ENCODE results near the gene CDC73.

CDC73 gene

DNA sequence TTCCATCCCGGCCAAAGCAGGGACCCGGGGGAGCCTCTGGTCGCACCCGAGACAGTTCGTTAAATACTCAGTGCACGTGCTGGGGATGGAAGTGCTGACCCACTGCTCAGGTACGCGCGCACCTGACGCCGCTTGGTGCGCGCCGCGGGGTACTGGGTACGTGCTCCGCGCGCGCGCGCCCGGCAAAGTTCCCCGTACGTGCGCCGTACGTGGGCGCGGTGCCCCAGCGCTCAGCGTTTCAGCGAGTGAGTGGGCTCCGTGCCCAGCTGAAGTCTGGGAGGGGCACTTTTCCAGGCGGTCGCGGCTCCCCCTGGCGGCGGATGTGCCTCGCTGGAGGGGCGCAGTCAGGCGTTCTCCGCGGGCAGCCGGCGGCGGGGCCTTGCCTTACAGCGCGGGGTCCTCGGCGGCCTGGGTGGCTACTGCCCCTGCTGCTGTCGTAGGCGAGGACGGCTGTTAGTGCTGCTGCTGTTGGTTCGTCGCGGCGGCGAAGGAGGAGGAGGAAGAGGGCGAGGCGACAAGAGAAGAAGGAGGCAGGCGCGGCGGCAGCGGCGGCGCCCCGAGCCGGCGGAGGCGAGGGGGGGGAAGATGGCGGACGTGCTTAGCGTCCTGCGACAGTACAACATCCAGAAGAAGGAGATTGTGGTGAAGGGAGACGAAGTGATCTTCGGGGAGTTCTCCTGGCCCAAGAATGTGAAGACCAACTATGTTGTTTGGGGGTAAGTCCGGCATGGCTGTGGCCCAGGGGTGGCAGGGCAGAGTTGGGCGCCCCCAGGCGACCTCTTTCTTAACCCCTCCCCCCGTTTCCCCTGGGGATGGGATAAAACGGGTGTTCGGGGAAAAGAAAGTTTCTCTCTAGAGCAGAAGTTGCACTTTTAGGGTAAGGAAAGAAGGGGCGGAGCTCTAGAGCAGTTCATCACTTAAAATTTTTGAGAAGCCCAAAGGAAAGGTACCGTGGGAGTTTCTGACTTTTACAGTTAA, at the start of gene CDC73:
TSS of gene CDC73 (plus strand) at position 416 of the 978 bp plus-strand sequence. CDS start at position 586, 170 bp downstream.
- peak; percentile 98 to 99 for DNase-seq

DNA sequence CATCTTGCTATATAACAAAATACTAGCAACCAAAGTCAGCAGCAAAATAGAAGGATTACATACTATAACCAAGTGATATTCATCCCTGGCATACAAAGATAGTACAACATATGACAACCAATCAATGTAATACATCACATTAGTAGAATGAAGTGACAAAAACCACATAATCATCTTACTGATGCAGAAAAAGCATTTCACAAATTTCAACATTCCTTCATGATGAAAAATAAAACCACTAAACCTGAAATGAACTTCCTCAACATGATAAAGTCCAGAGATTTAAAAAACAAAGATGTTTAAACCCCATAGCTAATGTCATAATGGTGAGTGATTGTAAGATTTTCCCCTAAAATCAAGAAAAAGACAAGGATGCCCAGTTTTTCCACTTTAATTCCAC, 43.8 kb upstream of the CDC73 start:
- no peak for DNase-seq

DNA sequence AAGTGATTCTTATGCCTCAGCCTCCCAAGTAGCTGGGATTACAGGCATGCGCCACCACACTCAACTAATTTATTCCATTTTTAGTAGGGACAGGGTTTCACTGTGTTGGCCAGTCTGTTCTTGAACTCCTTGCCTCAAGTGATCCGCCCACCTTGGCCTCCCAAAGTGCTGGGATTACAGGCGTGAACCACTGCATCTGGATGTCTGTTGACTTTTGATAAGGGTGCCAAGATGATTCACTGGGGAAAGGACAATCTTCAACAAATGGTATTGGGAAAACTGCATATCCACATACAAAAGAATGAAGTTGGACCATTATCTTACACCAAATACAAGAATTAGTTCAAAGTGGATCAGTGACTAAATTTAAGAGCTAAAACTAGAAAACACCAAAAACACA, 42.6 kb upstream of the CDC73 start:
- DNase-seq, result no peak

DNA sequence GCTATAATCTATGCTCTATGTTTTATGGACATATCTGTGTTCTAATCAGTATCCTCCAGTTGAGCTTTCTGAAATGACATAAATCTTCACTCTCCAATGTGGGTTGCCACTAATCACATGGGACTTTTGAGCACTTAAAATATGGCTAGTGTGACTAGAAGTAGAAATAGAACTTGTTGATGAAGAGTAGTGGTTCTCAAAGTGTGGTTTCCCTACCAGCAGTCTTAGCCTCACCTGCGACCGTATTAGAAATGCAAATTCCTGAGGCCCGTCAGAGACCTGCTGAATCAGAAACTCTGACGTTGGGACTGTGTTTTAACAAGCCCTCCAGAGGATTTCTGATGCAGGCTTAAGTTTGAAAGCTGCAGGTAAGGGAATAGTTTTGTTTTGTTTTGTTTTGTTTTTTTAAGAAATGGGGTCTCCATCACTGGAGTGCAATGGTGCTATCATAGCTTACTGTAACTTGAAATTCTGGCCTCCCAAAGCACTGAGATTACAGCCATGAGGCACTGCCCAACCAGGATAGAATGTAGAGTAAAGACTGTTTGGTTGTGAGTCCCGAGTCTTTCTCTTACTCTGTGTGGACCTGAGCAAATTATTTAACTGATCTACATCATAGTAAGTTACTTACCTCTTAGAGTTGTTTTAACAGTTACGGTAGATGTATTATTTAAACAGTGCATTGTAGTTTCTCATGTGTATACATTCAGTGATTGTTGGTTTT, 38.3 kb upstream of the CDC73 start:
- DNase-seq, result no peak

DNA sequence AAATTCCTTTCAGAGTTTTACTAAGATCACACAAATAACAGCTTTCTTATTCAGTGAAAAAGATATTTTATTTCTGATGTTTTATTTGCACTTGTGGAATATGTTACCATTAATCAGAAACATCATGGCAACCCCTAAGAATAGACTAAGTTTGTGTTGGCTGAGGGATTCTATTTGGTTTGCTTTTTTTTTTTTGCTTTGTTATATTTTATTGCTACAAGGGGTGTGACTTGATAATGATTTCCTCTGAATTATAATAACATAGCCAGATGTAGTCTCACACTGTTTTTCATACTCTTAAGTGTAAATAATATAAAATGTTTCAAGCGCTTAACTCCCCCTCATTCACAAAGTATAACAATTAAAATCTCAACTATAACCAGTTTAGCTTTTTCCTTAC, 36.6 kb upstream of the CDC73 start:
- no peak for DNase-seq

DNA sequence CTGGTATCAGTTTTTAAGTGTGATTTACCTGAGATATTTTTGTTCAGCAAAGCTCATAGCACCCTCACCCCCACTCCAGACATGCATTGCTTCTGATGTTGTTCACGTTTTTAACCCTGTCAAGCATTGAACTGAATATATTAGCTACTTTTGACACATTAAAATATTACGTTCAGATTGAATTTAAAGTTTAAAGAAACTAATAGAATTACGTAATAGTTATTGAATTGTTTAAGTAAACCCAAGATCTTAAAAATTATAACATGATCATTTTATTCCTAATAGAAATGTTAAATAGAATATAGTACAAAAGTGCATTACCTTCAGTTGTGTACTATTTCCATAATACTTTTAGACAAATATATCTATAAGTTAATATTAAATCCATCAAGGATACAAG, 35.5 kb upstream of the CDC73 start:
- DNase-seq, result no peak

DNA sequence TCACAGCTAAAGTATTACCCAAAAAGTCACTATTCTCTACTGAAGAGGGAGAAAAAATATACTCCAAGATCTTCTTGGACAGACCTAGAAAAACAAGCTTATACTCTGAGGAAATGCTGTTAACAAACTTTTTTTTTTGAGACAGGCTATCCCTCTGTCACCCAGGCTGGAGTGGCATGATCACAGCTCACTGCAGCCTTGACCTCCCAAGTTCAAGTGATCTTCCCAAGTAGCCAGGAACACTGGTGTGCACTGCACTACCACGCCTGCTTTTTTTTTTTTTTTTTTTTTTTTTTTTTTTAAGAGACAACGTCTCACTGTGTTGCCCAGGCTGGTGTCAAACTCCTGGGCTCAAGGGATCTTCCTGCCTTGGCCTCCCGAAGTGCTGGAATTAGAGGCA, 33.9 kb upstream of the CDC73 start:
- no peak for DNase-seq

DNA sequence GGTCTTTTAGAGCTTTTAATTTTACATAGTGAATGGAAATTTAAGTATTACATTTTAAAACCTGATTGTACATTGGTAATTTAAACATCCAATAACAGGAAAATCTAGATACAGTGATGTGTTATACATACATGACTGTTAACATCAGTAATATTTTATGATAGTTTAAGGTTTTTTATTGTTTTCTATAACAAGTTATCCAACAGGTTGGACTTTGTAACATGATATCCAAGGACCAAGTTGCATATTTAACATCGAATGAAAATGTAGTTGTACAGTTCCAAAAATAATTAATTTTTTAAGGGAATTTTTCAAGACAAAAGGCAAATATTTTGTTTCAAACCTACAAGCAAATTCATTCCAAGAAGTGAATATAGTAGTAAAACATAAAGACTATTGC, 31.0 kb upstream of the CDC73 start:
- DNase-seq, result no peak

DNA sequence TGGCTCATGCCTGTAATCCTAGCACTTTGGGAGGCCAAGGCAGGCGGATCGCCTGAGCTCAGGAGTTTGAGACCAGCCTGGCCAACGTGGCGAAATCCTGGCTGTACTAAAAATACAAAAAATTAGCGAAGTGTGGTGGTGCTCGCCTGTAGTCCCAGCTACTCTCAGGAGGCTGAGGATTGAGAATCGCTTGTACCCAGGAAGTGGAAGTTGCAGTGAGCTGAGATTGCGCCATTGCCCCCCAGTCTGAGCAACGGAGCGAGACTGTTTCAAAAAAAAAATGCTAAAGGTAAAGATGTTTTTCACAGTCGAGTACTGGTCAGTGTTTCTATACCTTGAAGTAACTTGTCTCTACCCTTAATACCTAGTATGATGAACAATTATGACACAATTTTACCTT, 27.7 kb upstream of the CDC73 start:
- no peak for DNase-seq

DNA sequence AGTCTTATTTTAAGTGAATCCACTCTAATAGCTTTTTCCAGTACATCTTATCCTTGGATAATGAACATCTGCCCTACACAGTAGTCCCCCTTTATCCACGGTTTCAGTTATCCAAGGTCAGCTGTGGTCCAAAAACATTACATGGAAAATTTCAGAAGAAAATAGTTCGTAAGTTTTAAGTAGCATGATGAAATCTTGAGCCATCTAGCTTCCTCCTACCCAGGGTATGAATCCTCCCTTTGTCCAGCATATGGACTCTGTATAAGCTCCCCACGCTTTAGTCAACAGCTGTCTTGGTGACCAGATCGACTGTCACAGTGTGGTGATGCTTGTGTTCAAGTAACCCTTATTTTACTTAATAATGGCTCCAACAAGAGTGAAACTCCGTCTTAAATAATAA, 19.2 kb upstream of the CDC73 start:
- DNase-seq, result no peak

DNA sequence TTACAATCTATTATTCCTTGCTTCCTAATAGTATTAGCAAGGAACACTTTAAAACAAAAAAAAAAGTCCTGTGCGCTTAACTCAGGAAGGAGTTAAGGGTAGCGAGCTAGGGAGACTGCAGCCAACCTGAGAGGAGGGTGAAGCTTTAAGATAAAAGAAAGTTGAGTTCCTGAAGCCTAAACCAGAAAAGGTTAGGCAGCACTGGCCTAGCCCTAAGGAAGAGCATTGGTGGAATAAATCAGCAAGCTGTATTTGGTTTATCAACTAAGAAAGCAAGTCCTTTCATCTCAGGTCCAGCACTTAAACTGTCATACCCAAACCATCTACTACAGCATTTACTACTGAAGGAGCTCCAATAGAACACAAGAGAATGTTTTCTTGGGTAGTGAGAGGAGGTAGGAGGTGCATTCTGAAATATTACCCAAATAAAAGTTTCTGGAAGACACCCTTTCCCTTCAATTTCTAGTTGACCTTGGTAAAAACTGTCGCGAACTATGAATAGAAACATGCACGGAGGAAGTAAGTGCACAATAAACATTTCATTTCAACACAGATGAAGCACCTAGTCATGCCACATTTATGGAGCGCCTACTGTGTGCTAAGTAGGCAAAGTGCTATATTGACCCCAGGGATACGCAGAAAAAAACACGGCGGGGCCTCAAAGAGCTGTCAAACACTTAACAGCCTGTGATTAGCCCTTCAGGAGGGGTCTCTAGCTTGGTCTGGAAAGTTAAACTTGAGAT, 17.9 kb upstream of the CDC73 start:
- no peak for DNase-seq

DNA sequence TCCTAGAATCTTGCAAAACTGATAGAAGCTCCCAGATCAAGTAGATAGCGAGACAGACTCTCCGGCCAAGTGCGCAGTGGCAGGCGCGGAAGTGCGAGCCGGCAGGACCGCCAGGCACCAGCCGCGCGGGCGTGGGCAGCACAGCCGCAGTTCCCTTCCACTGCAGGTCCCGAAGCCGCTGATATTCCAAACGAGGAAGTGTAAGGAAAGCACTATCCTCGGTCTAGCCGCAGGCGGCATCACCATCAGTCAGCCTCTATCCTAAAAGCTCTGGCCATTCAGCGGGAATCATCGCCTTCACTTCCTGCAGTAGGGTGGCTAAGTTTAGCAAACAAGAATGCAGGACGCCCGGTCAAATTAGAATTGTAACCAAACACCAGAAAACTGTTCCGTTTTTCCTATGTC, 17.3 kb upstream of the CDC73 start:
- peak; percentile 14 to 17 for DNase-seq

DNA sequence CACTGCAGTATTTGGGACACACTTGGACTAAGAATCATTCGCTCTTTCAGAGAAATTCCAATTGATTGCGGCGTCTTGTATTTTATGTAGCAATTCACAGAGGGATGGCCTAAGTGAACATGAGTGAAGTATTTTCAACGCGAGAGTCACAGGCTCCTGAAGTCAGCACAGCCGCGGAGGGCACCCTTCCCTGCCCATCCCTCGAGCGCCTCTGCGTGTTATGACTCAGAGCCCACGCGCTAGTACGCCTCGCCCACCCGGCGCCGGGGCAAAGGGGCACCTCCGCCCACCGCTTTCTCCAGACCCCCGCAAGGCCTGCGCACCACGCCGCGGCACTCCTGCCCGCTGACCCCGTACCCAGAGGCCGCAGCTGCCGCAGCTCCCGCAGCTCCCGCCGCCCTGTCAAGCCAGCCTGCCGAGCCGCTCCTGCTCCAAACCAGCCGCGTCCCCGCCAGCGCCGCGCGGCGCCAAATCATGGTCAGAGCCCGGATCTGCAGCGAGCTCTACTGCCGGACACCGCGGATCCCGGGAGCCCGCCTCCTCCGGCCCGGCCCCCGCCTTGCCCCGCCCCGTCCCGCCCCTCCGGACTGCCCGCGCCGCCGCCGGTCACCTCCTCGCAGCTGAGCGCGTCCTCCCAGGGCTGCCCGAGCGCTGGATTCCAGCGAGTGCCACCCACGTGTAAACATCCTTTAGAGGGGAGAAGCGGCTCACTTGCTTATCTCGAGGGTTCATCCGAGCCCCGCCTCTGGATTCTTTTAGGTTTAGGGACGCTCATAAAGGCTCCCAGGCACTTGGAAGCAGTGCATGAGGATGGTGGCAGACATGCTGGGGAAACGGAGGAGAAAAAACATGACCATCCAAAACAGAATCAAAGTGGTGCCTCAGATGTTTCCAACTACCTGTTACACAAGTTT, 16.7 kb upstream of the CDC73 start, which contains the start of gene GLRX2:
TSS of gene GLRX2 (minus strand) at position 508 of the 914 bp plus-strand sequence. CDS start at position 476, 32 bp downstream.
- DNase-seq, result peak; percentile 57 to 71

DNA sequence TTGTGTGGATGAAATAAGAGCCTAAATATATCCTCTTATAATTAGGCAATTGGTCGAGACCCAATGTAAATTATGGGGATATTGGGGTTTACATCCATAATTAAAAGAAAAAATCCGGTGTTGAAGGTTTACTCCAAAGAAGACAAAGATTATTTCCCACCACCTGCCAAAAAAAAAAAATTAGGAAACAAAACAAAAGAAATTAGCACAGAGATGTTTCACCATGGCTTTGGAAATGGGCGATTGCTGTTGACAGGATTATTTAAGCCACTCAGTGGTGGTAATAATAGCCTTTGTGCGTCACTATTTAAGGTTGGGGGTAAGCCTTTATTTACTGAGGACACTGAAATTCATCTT, 16.0 kb upstream of the CDC73 start:
- no peak for DNase-seq

DNA sequence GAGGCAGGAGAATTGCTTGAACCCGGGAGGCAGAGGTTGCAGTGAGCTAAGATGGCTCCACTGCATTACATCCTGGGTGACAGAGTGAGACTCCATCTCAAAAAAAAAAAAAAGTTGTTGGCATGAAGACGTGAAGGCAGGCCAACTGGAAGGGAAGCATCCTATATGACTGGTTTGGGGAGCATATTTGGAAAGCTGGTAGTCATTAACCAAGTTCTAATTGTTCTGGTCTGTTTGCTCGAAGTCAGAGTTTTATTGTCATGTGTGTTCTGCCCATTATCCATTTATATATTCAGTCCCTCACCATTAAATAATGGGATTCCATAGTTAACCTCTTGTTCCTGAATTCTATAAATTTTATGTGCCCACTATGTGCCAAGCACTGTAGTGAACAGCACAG, 13.4 kb upstream of the CDC73 start:
- no peak for DNase-seq

DNA sequence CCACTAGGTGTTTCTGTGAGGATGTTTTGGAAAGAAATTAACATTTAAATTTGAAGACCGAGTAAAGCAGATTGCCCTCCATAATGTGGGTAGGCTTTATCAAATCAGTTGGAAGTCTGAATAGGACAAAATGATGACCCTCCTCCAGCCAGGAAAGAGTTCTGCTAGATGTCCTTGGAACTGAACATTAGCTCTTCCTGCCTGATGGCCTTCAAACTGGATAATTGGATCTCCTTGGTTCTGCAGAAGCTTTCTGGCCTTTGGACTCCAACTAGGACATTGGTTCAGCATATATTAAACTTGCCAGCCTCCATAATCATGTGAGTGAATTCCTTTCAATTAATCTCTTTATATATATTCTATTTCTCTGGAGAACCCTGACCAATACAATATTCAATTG, 12.2 kb upstream of the CDC73 start:
- no peak for DNase-seq

DNA sequence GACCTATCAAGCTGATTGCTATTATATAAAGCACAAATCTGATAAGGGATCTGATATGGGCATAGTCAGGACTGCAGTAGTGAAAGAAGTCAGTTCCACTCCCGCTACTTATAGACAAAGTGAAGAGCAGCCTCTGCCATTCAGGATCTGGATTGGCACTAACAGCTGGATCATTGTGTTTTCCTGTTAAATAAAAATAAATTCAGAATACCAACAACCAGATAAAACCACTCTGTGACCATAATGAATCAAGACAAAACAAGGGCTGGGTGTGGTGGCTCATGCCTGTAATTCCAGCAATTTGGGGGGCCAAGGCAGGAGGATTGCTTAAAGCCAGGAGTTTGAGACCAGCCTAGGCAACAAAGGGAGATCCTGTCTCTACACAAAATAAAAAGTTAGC, 11.6 kb upstream of the CDC73 start:
- no peak for DNase-seq

DNA sequence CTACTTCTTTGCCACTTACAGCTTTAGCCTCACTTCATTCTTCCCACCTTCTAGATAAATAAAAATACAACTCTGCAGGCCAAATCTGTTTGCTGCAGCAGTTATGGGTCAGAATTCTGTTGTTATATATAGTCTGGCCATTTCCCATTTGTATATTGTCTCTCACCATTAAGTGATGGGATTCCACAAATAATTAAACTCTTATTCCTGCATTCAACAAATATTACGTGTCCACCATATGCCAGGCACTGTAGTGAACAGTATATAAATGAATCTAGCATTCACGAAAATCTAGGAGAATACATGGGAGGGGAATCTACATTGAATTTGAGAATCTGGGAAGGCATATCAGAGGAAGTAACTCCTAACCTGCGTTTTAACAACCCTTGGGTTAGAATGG, 11.0 kb upstream of the CDC73 start:
- DNase-seq, result no peak

DNA sequence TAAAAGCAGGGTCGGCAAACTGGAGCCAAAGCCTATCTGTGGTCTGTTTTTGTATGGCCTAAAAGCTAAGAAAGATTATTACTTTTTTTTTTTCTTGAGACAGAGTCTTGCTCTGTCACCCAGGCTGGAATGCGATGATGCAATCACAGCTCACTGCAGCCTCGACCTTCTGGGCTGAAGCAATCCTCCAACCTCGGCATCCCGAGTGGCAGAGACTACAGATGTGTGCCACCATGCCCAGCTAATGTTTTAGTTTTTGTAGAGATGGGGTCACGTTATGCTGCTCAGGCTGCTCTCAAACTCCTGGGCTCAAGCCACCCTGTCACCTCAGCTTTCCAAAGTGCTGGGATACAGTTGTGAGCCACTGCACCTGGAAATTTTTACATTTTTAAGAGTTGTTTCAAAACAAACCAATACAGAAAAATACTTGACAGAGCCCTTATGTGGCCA, 10.2 kb upstream of the CDC73 start:
- no peak for DNase-seq

DNA sequence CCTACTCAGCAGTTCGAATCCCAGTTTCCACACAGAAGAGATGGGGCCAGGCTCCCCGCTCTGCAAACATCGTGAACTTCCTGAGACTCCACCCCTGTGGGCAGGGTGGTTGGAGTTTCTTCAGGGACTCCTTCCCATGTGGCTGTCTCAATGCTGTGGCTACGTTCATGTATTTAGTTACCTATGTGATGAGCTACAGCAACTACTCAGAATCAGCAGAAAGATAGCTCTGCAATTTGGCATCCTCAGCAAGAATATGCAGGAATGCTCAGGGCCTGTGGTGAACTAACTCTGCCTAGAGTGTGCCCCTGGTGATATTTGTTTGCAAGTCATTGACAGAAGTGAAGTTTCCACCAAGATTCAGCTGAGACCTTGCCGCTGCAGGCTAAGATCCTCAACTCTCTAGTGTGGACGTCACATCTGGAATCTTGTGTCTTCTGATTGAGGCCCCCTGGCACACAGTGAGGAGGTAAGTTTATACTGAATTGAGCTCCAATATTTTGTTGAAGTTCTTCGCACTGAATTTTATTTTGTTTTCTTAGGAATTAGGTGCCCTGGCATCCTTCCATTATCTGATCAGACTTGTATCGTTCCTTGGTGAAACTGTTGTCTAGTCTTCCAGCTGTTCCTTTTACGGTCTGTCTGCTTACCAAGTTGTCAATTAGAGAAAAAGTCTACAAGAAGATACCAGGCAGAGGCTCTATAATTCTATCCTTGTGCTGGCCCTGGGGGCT, 8.4 kb upstream of the CDC73 start:
- DNase-seq, result no peak

DNA sequence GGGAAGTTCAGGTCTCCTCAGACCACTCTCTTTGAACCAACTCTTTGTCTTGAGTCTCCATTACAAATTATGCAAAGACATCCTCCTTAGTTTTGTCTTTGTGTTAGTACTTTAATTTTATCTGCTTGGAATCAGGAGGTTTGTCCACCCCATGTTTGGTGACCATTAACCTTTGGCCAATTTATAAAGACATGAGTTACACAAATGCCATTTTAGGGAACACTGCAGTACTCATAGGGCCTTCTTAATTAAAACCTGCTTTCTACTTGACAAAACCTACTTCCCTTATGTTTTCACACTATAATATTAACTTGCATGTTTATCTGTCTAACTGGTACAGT, 7.9 kb upstream of the CDC73 start:
- no peak for DNase-seq

Measured in CD4-positive, alpha-beta T cell treated with Interleukin-1 beta for 1 hour (primary cell).